HepG2 (cell line): ENCODE data around the gene FOCAD. TPM values are rescaled to one million over a fixed set of nuclear protein-coding genes. Genes with fewer than 3 reads are reported as not detected.

ENCODE experiments used
- CEBPZ ChIP-seq: IDR thresholded peaks from 2 replicates; pipeline ENCODE4 v1.6.1; 2012; ENCODE audit warnings: low read length, improper control_type of control experiment
- CSRNP1 ChIP-seq: sonication (generic); formaldehyde crosslinking; IDR thresholded peaks from 2 replicates; pipeline ENCODE4 v1.8.1; 2023; ENCODE audit warnings: mild to moderate bottlenecking, missing genetic modification reagents
- DMAP1 ChIP-seq: IDR thresholded peaks from 2 replicates; pipeline ENCODE4 v1.6.1; 2016
- MAFK ChIP-seq, 2 experiments: IDR thresholded peaks in 1 of 2; conservative IDR thresholded peaks in 1 of 2; 2 replicates each; pipeline ENCODE4 v1.6.1; 2011; ENCODE audit warnings: improper control_type of control experiment in 2 of 2, low read length in 2 of 2
- MAX ChIP-seq: IDR thresholded peaks from 2 replicates; pipeline ENCODE4 v1.6.1; 2012; ENCODE audit warnings: inconsistent platforms
- NR2C2 ChIP-seq: sonication (generic); formaldehyde crosslinking; IDR thresholded peaks from 2 replicates; pipeline ENCODE4 v1.4.0; 2020; ENCODE audit warnings: missing genetic modification reagents, mild to moderate bottlenecking, moderate library complexity, borderline replicate concordance
- PHF5A ChIP-seq: IDR thresholded peaks from one replicate; pipeline ENCODE4 v1.6.1; 2018; ENCODE audit warnings: low read depth, missing genetic modification reagents; ENCODE audit not compliant: unreplicated experiment
- RNF2 ChIP-seq: fragments of 450-650 bp; conservative IDR thresholded peaks from 2 replicates; pipeline ENCODE4 v1.6.1; 2016; ENCODE audit warnings: low read depth
- SKIL ChIP-seq: sonication (generic); formaldehyde crosslinking; IDR thresholded peaks from 2 replicates; pipeline ENCODE4 v1.8.0; 2022; ENCODE audit warnings: missing genetic modification reagents, mild to moderate bottlenecking, moderate library complexity, borderline replicate concordance
- THAP11 ChIP-seq: IDR thresholded peaks from 2 replicates; pipeline ENCODE4 v1.6.1; 2016; ENCODE audit warnings: missing biosample characterization, missing genetic modification reagents
- ZBTB37 ChIP-seq: sonication (generic); formaldehyde crosslinking; IDR thresholded peaks from 2 replicates; pipeline ENCODE4 v1.4.0; 2020; ENCODE audit warnings: mild to moderate bottlenecking, missing genetic modification reagents
- ZNF207 ChIP-seq: fragments of 450-650 bp; IDR thresholded peaks from 2 replicates; pipeline ENCODE4 v1.6.1; 2016; ENCODE audit warnings: antibody characterized with exemption, borderline replicate concordance
- ZNF367 ChIP-seq: sonication (generic); formaldehyde crosslinking; IDR thresholded peaks from 2 replicates; pipeline ENCODE4 v1.4.0; 2020; ENCODE audit warnings: missing genetic modification reagents, borderline replicate concordance
- ZNF512B ChIP-seq: sonication (generic); formaldehyde crosslinking; IDR thresholded peaks from 2 replicates; pipeline ENCODE4 v1.5.1; 2020; ENCODE audit warnings: missing genetic modification reagents, mild to moderate bottlenecking, borderline replicate concordance
- ZNF567 ChIP-seq: sonication (generic); formaldehyde crosslinking; IDR thresholded peaks from 2 replicates; pipeline ENCODE4 v1.8.1; 2023; ENCODE audit warnings: mild to moderate bottlenecking, missing genetic modification reagents, borderline replicate concordance
- ZNF678 ChIP-seq: sonication (generic); formaldehyde crosslinking; IDR thresholded peaks from 2 replicates; pipeline ENCODE4 v1.4.0; 2020; ENCODE audit warnings: mild to moderate bottlenecking, missing genetic modification reagents
- ZNF773 ChIP-seq: sonication (generic); formaldehyde crosslinking; IDR thresholded peaks from 2 replicates; pipeline ENCODE4 v1.4.0; 2020; ENCODE audit warnings: missing genetic modification reagents, borderline replicate concordance
- polyA plus RNA-seq, 8 experiments: library from polyadenylated mRNA; depleted of rRNA in 3 of 8; stranded (reverse) in 7 of 8; unstranded in 1 of 8; fragments of >200 nt; fragmentation: Illumina TruSeq in 4 of 8; extraction: Trizol in 4 of 8; gene quantifications; 2 replicates each; pipeline versions ENCODE4 v1.2.1 to v1.2.3, GENCODE V29; 2011 to 2016; ENCODE audit warnings: low read depth in 4 of 8, missing spikeins in 1 of 8, mixed read lengths in 1 of 8; ENCODE audit not compliant: insufficient read depth in 1 of 8
- total RNA-seq, 5 experiments: library from RNA; depleted of rRNA; stranded (reverse); fragments of >200 nt; fragmentation: Illumina TruSeq; extraction: Trizol; gene quantifications; 2 replicates each; pipeline ENCODE4 v1.2.3, GENCODE V29; 2016; ENCODE audit warnings: low read depth in 1 of 5

FOCAD gene
- total and polyA plus RNA-seq, 2 of the 13 experiments (the other 11 are each of a cell fraction or from before 2014, with no cell fraction given), result 18.0 to 31.1 TPM

GRCh38 chr9:20692554-20692953 is 8.5 kb downstream of the FOCAD start (continued):
- TF ChIP-seq PHF5A (CRISPR knock-in tag), result no peak
- TF ChIP-seq ZBTB37, result 0 out of 2 replicates have a peak, but pooled peaks have one; percentile 29
- no peak for TF ChIP-seq CEBPZ
- no peak for TF ChIP-seq ZNF773 (CRISPR knock-in tag)
- no peak for TF ChIP-seq CSRNP1 (CRISPR knock-in tag)
- 0 out of 2 replicates have a peak, but pooled peaks have one; percentile 39 for TF ChIP-seq DMAP1
- TF ChIP-seq ZNF207, result no peak
- 0 out of 2 replicates have a peak, but pooled peaks have one; percentile 38 for TF ChIP-seq MAX
- TF ChIP-seq NR2C2, result no peak
- TF ChIP-seq THAP11, result peak; percentile 46; the same call in 1 of the 2 replicates
- TF ChIP-seq ZNF367 (CRISPR knock-in tag), result no peak
- TF ChIP-seq SKIL (CRISPR knock-in tag), result no peak
- TF ChIP-seq MAFK (conservative IDR thresholded peaks at IDR 0.05 in 1 of 2, IDR thresholded peaks at IDR 0.05 in 1 of 2; ENCODE audit: low read length in 2 of 2), result no peak
- no peak for TF ChIP-seq ZNF567
- no peak for TF ChIP-seq ZNF512B
- TF ChIP-seq ZNF678 (CRISPR knock-in tag), result no peak
- TF ChIP-seq RNF2, result no peak
